HG03025 (cell line): Measurements from ENCODE around the gene GAR1.
A peak's percentile ranks its signal among the peaks of the same experiment; 100 is the strongest.
"Not testable (repeated sequence)": the region's sequence is repeated elsewhere in the genome, so short reads cannot be mapped to it uniquely, and the experiment has no call there.

Source experiments
- ATAC-seq: cut with Tn5 transposase; IDR thresholded peaks from one replicate; pipeline ENCODE4 v1.9.1; 2021; ENCODE audit warnings: mild to moderate bottlenecking, moderate library complexity; ENCODE audit not compliant: unreplicated experiment, low FRiP score

The GAR1 gene

DNA sequence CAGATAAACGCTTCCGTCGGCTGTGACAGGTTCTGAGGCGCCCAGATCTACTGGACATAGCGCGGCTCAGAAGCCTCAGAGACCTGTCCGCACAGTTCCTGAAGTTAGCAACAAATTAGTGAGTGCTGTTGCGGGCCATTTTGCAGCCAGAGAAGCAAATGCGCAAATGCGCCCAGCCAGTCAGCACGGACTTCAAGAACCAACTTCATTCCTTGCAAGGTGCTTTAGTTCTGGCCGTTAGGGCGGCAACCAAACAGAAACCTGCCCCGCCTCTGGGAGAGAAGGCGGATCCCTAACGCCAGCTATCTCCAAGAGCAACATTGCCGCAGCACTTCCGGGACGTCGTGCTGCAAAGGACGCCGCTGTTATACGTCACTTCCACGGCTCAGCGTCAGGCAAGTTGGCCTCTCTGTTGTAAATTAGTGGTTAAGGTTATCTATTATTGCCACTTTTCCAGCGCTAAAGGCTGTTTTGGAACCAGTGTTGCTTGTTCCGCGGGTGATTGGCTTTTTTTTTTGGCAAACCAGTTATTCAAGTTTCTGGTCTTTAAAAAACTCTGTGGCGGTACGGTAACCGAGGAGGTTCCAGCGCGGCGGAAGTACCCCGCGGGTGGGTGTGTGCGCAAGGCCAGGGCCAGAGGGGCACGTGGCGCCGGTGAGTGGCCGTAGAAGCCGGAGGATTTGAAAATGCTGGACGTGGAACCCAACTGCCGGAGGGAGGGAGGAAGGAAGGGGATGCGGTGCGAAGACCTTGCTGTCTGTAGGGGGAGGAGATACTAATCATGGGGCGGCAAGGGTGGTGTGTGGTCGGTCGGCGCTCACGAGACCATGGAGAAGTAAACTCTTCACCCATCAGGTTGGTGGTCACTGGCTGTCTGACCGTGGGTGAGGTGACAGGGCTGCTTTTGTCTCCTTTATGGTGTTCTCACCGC lies at the start of gene GAR1:
TSS of gene GAR1 (plus strand) at position 612 of the 931 bp plus-strand sequence. CDS start 403 bp downstream, outside the sequence.
- ATAC-seq: peak; percentile 100

DNA sequence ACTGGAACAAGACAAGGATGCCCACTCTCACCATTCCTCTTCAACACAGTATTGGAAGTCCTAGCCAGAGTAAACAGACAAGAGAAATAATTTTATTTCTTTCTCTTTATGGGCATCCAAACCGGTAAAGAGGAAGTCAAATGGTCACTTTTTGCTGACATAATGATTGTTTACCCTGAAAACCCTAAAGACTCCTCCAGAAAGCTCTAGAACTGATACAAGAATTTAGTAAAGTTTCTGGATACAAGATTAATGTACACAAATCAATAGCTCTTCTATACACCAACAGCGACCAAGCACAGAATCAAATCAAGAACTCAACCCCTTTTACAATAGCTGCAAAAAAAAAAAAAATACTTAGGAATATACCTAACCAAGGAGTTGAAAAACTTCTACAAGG lies 33.5 kb upstream of the GAR1 start:
- not testable (repeated sequence) for ATAC-seq

DNA sequence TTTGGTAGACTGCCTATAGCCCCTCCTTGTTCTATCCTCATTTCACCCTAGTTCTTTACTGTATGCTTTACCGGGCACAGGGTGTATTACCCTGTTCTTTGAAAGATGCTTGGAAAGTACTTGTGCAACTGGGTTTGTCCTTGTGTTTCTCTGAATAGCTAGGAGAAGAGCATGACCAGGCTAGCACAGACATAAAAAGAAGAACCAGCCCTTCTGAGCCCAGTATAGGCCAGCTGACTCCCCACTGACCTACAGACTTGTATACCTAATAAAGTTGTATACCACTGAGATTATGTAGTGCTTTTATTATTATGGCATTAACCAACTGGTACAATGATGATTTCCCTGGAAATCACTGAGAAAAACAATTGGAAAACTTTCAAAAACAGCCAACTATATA lies 28.7 kb upstream of the GAR1 start:
- no peak for ATAC-seq

DNA sequence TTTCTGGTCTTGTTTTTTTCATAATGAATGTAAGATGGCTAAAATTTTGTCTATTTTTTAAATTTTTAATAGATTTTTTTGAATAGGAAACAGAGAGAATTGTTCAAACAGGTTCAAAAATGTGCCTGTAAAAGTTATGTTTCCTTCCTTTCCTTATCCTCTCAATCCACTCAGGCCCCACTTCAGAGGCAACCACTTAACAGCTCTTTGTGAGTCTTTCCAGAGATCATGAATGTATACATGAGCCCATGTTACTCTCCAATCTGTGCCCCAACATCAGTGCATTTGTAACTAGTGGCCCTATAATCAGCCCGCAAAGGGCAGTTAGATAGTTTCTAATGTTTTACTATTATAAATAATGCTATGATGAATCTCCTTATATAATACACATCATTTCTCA lies 27.8 kb upstream of the GAR1 start:
- no peak for ATAC-seq

DNA sequence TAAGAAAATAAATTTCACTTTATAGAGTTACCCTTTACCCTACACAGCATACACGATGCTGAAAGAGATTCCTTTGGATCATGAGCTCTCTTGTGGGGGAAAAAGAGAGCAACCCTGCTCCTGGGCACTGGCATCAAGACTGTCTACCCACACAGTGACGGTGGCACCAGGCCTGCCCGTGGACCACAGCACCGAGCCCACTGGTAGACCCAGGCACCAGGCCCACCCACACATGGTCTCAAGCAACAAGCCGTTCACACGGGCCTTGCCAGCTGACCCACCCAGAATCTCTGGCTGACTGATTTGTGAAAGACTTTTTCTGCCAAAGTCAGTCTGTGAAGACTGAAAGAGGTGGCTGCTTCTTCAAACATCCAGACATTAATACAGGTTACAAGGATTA lies 20.5 kb upstream of the GAR1 start:
- no peak for ATAC-seq

DNA sequence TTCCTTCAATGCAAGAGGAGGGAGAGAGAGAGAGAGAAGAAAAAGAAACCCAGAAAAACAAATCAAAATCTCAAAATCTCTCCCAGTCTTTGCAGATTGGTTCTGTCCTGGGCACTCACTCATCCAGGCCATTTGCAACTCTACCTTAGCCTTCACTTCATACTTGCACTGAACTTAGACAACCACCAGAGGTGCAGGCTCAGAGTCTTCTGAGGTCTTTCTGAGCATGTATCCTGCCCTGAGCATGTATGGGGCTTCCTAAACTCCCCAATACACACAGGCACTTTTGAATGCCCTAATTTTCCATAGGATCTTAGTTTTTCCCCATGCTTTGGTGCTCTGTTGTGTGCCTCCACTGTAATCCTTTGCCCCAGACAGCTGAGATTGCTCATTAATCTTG lies 16.7 kb upstream of the GAR1 start:
- ATAC-seq: no peak

DNA sequence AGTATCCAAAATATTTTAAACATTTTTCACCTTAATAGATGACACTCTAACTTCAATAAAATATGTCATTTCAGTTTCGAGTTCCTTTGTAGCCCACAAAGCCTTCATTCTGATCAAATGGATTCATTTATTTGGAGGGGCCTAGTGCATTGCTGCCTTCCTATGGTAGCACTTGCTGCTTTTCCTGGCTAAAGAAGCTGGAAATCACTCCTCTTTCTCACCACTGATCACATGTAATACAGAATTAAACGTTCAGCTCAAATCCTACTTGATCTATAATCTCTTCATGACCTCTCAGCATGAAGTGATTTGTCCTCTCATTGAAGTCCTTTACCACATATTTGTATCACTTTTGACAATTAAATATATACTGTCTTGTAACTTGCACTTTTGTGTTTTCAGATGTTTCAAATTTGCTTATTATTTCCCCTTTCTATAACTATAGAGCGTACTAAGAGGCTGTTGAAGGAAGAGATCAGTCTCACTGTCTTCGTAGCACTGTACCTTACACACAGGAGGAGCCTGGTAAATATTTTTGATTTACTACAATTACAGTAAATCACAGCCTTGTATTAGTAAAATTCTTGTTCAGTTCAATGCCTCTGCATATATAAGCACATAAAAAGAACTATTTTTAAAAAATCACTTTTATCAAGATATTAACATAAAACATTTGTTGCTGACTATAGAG lies 14.3 kb upstream of the GAR1 start:
- ATAC-seq: no peak

DNA sequence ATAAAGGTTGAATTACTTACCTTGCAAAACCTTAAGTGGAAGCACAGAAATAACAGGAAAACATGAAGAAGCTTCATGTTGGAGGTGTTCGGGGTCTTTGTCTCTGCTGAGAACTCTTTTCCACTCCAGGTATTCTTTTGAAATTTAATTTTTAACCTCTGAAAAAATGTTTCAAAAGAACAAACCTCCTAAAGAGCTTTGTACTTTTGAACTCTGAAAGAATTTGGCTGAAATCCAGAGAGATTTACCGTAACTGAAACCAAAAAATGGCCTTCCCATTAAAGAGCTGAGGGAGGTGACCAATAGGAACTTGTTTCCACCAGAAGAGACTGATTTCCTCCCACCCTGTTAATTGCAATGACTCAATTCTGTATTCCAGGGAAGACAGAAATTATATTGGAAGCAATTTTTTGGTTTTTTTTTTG lies 13.7 kb upstream of the GAR1 start, which contains the start of gene CFI:
TSS of gene CFI (minus strand) at position 105 of the 425 bp plus-strand sequence. CDS start at position 77, 28 bp downstream.
- no peak for ATAC-seq

DNA sequence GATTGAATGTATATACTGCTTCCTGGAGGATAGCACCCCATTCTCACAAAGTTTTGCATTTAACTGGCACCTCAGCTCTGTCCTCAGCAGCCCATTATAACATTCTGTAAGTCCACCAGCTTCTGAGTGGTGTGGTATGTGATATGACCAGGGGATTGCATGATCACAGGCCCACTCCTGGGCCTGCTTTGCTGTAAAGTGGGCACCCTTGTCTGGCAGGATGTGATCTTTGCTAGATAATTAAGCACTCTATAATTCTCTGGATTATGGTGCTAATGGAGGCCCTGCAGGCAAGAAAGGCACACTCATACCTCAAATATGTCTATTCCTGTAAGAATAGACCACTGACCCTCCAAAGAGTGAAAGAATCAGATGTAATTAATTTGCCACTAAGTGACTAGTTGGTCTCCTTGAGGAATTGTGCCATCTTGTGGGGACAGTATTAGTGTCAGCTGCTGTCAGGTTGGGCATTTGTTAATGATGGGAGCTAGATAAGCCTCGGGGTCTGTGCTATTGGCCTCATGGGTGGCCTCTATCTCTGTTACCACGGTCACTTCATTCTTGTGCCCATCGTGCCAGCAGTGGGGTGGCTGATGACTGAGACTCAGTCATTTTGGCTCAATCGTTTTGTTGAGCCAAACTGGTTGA lies 11.5 kb upstream of the GAR1 start:
- ATAC-seq: peak; percentile 51

DNA sequence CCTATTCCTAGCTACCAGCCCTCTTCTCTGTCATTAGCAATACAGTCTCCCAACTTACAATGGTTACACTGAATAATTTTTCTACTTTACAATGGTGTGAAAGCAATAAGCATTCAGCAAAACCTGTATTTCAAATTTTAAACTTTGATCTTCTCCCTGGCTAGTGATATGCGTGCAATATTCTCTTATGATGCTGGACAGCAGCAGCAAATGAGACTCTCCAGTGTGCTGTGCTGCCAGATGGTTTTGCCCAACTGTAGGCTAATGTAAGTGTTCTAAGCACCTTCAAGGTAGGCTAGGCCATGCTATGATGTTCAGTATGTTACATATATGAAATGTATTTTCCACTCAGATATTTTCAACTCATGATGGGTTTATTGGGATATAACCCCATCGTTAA lies 5.9 kb upstream of the GAR1 start:
- ATAC-seq: no peak

DNA sequence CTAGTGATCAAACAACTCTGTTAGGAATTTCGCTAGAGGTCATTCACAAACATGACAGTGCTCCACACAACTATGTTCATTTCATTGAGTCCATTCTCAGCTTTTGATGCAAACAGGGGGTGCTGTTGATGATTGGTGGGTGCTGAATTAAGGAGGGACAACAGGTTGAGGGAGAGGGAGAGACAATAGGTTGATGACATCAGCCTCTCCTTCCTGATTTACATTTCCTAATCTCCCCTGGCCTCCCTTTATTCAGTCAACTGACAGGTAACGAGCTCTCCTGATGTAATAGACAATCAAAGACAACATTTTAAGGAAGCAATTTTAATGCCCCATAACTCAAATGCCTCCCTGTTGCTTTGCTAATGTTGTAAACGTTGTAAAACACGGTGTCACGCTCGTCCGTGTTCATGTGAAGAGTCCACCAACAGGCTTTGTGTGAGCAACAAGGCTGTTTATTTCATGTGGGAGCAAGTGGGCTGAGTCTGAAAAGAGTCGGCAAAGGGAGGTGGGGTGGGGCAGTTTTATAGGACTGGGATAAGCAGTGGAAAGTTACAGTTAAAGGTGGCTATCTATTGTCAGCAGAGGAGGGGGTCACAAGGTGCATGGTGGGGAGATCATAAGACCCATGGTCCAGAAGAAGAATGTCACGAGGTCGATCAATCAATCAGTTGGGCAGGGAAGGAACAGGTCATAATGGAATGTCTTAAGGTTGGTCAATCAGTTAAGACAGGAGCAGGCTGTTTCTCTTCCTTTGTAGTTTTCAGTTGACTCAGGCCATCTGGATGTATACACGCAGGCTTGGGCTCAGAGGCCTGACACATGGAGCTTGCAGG lies 4.8 kb upstream of the GAR1 start:
- ATAC-seq: no peak

DNA sequence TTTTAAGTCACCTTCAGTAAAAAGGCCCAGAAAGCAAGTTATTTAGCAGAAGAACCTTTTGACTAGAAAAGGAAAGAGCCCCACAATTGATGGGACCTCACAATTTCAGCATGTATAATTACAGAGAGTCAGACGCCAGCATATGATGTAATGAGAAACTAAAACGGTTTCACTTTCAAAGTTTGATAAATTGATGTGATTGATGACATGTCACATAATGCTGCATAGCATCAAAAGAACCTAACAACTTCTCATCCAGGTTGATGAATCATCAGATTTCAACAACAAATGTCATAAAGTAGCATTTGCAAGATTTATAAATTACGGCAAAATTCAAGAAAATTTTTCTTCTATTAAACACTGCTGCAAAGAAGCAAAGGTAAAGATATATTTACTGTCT lies 3.9 kb upstream of the GAR1 start:
- no peak for ATAC-seq

DNA sequence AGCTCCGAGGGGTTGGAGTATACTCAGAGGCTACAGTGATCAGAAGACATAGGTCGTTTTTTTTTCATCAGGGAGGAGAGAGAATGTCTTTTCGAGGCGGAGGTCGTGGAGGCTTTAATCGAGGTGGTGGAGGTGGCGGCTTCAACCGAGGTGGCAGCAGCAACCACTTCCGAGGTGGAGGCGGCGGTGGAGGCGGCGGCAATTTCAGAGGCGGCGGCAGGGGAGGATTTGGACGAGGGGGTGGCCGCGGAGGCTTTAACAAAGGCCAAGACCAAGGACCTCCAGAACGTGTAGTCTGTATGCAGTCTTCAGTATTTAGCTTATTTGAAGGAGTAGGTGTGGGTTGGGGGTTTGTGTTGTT lies 500 bp downstream of the GAR1 start:
- no peak for ATAC-seq

DNA sequence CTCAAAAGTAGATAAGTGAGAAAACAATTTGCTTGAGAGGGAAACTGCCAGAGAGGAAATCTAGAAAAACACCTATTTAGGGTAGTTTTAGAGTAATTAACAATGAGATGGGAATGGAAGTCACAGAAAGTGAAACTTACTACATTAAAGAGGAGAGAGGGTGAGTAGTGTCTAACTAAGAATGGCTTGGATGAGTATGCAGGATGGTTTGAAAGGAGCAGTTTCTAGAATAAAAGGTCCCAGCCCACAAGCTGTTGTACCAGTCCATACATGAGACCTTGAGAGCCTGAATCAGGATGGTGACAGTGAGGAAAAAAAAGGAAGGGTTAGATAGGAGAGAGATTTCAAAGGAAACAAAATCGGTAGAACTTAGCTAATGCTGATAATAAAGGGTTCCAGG lies 1.3 kb downstream of the GAR1 start:
- no peak for ATAC-seq

DNA sequence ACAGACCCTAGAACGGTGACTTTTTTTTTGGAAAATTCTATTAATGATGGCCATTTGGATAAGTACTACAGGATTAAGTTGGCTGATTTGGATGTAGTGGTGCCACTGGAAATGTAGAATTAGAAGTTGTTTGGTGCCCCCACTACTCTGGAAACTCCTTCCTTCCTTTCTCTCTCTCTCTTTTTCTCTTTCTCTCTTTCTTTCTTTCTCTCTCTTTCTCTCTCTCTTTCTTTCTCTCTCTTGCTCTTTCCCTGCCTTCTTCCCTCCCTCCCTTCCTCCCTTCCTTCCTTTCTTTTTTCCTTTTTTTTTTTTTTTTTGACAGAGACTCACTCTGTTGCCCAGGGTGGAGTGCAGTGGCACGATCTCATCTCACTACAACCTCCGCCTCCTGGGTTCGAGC lies 2.7 kb downstream of the GAR1 start:
- ATAC-seq: no peak

DNA sequence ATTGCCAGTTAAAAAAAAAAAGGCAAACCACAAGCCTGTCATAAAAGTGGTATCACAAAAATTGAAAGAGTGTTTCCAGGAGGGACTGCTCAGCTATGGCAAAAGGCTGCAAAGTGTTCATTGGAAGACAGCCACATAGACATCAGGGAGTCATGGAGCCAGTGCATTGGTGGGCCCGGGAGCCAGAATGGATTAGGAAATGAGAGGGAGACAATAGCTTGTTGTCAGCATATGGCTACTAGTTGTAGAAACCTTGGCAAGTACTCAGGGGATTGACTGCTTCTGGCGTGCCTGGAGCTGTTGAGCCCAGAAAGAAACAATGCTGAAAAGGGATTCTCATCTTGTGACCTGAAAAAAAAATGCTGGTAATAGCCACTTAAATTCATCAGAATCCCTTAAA lies 5.0 kb downstream of the GAR1 start:
- no peak for ATAC-seq

DNA sequence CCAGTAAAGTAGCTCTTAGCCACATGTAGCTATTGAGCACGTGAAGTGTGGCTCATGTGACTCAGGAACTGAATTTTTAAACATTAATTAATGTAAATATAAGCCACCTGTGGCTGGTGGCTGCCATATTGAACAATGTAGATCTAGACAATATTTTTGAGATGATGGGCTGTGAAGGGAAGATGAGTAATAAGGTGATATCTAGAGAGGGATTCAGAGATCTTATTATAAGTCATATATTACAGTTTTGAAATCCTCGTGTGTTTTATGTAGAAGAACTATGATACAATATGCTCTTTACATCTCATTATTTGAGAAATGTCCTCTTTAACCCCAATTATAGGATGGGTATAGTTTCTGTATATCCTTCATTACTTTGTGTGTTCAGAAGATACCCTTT lies 5.6 kb downstream of the GAR1 start:
- no peak for ATAC-seq

DNA sequence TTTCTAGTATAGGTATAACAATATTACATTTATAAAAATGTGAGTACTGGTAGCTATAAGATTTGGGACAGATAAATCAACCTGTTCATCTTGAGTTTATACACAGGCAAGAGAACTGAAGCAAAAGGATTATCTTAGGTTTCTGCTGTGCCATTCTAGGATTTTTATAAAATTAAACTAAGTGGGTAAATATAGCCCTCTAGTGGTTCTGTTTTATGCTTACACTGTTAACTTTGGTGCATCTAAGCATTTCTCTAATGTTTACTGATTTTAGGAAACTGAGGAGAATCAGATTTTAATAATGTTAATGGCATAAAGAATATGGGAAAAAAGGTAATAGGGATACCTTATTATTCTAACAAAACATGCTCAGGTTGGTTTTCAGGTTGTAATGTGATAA lies 11.2 kb downstream of the GAR1 start:
- ATAC-seq: no peak

DNA sequence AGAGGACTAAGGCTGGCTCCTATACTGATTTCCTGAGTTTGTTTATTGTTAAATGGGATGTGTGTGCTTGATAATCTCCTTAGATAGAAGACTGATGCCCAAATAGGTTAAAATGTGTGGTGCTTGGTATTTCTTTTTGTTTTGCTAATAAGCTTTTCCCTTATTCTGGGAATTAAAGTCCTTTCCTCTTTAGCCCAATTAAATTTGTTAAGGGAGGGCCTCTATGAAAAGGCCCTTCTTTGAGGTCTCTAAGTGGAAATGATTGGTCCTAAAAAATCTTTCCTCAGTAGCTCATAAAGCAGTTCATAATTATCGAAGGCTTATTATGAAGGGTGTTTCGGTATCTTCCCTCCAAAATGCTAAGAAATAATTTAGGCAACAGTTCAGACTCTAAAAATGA lies 12.1 kb downstream of the GAR1 start, which contains the start of gene RRH:
TSS of gene RRH (plus strand) at position 301 of the 400 bp plus-strand sequence. CDS start at position 357, 56 bp downstream.
- no peak for ATAC-seq

DNA sequence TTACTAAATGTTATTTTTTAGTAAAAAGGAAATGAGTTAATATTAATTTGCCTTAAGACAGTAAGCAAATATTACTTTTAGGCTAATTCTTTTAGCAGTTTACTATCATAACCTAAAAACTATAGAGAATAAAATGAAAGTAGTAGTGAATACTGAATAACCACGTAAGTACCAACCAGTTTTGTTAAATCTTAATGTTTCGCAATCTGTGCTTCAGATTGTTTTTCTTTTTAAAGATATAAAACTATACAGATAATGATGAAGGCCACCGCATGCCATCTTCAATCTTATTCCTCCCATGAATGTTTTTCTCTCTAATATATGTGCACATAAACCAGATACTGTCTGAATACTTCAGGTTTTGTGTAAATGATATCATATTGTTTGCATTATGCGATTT lies 18.2 kb downstream of the GAR1 start:
- no peak for ATAC-seq
